Natural killer cell (primary cell): Measurements from ENCODE around the gene FTSJ3. TPM values are rescaled to one million over a fixed set of nuclear protein-coding genes. Genes with fewer than 3 reads are reported as not detected.
A peak's percentile ranks its signal among the peaks of the same experiment; 100 is the strongest.

Experiments used
- ATAC-seq, 3 donors: fragments of 150-1000 bp in 2 of 3; fragments of 200-7000 bp in 1 of 3; cut with Tn5 transposase; 1 replicate in 1 of 3; 2 replicates in 2 of 3; pipeline ENCODE4 v1.10.0; 2021; ENCODE audit warnings: mild to moderate bottlenecking in 2 of 3, moderate library complexity in 2 of 3
- DNase-seq, 2 donors: peaks; one replicate each; pipeline versions ENCODE4 v3.0.0 to v3.0.0-alpha.2; 2013 to 2021; ENCODE audit warnings: mixed read lengths in 1 of 2
- H3K27ac ChIP-seq: one replicate; pipeline ENCODE4 v1.5.1; 2013; ENCODE audit warnings: mild to moderate bottlenecking, low read length
- H3K27me3 ChIP-seq: one replicate; pipeline ENCODE4 v1.6.1; 2013; ENCODE audit warnings: low read length; ENCODE audit not compliant: control insufficient read depth, insufficient read depth
- H3K36me3 ChIP-seq: one replicate; pipeline ENCODE4 v1.6.1; 2013; ENCODE audit warnings: low read length; ENCODE audit not compliant: control insufficient read depth, insufficient read depth
- H3K4me1 ChIP-seq: one replicate; pipeline ENCODE4 v1.6.1; 2013; ENCODE audit warnings: low read length; ENCODE audit not compliant: control insufficient read depth, insufficient read depth
- H3K4me3 ChIP-seq: one replicate; pipeline ENCODE4 v1.5.1; 2013; ENCODE audit warnings: low read length
- H3K9me3 ChIP-seq: one replicate; pipeline ENCODE4 v1.6.1; 2013; ENCODE audit warnings: low read length; ENCODE audit not compliant: control insufficient read depth, insufficient read depth
- H3K27ac Mint-ChIP-seq, 2 donors: one replicate each; pipeline ENCODE4 v1.8.0; 2022; ENCODE audit warnings: mild to moderate bottlenecking in 2 of 2, mixed read lengths in 2 of 2, moderate library complexity in 1 of 2
- H3K27me3 Mint-ChIP-seq, 2 donors: one replicate each; pipeline ENCODE4 v1.8.0; 2022; ENCODE audit warnings: low read depth in 2 of 2, mixed read lengths in 2 of 2
- H3K36me3 Mint-ChIP-seq: one replicate; pipeline ENCODE4 v1.8.0; 2022; ENCODE audit warnings: mixed read lengths
- H3K4me1 Mint-ChIP-seq, 2 donors: one replicate each; pipeline ENCODE4 v1.8.0; 2022; ENCODE audit warnings: mixed read lengths in 2 of 2
- H3K4me3 Mint-ChIP-seq: one replicate; pipeline ENCODE4 v1.8.0; 2022; ENCODE audit warnings: mild to moderate bottlenecking, moderate library complexity, mixed read lengths
- H3K9me3 Mint-ChIP-seq, 2 donors: one replicate each; pipeline ENCODE4 v1.8.0; 2022; ENCODE audit warnings: mixed read lengths in 2 of 2
- WGBS: methylation state at CpG from one replicate; pipeline ENCODE4 v1.1.7; 2013; ENCODE audit warnings: missing lambda C conversion rate; ENCODE audit not compliant: insufficient coverage; 5-methylcytosine and 5-hydroxymethylcytosine counted together
- intact Hi-C: fragments of 100-400 bp; cut with micrococcal nuclease; formaldehyde crosslinking; loops from one replicate; pipeline ENCODE4 v1.14.2; 2022
- total RNA-seq, 4 donors: library from RNA; stranded (reverse); fragments of 120-200 nt in 1 of 4; gene quantifications; one replicate each; pipeline versions ENCODE4 v1.2.3 to v1.2.4, GENCODE V29; 2013 to 2022
- TF ChIP-seq, protein P1 (sequence below): fragments of 200-600 bp; IDR thresholded peaks from one replicate; pipeline ENCODE4 v1.8.0; 2022; ENCODE audit warnings: antibody characterized with exemption

Gene FTSJ3
- total RNA-seq, 3 donors from 2014 or later (not counting 1 experiment from before 2014, with no cell fraction given): 35.2 to 53.5 (median 51.6) TPM

DNA sequence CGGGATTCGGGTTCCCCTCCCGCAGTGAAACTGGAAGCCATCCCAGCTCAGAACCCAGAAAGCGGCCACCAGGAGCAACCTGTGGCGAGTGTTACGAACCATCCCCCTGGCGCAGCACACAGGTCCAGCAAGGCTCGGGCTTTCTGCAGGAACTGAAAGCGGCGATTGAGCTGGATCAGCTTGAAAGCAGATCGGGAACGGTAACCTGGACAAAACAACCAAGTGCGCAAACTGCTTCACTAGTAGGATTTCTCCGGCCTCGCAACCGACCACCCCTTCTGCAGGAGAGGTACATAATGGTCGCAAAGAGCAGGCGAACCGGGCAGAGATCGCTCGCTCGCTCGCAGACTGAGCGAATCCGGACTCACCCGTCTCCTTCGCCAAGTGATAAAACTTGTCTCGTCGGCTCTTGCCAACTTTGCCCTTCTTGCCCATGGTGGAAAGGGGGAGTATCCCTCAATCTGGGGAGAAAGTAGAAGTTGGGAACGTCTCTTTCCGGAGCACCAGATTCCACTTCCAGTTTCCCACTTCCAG, 928 bp downstream of the FTSJ3 start:
- peak overlapping the region; percentile 78 for H3K4me3 ChIP-seq
- no peaks in the 10 kb centered on the region for H3K27me3 ChIP-seq
- peaks cover 33% of the 10 kb centered on the region for H3K4me1 ChIP-seq
- H3K36me3 ChIP-seq: peaks cover 65% of the 10 kb centered on the region
- Mint-ChIP-seq H3K9me3 (no peaks in the 10 kb centered on the region), H3K27ac (peak overlapping the region; percentile 96 to 99), H3K4me3 (peak overlapping the region; percentile 99), H3K36me3 (peaks cover 15% of the 10 kb centered on the region), H3K4me1 (peaks cover 36 to 60% of the 10 kb centered on the region in 2 donors), H3K27me3 (no peaks in the 10 kb centered on the region)
- peak overlapping the region; percentile 91 for H3K27ac ChIP-seq
- intact Hi-C loops: loop anchor here (1.0 to 2.0 kb wide), 3 partner anchors 17 to 128 kb away; partner anchors contain the start of gene CCDC47
- WGBS: under 1% methylated on average over 31 of the region's 31 CpGs
- peak in 1 of 2 donors; percentile 36 for DNase-seq
- peak; percentile 6 to 13 (median 9) for ATAC-seq
- TF ChIP-seq, protein P1, sequence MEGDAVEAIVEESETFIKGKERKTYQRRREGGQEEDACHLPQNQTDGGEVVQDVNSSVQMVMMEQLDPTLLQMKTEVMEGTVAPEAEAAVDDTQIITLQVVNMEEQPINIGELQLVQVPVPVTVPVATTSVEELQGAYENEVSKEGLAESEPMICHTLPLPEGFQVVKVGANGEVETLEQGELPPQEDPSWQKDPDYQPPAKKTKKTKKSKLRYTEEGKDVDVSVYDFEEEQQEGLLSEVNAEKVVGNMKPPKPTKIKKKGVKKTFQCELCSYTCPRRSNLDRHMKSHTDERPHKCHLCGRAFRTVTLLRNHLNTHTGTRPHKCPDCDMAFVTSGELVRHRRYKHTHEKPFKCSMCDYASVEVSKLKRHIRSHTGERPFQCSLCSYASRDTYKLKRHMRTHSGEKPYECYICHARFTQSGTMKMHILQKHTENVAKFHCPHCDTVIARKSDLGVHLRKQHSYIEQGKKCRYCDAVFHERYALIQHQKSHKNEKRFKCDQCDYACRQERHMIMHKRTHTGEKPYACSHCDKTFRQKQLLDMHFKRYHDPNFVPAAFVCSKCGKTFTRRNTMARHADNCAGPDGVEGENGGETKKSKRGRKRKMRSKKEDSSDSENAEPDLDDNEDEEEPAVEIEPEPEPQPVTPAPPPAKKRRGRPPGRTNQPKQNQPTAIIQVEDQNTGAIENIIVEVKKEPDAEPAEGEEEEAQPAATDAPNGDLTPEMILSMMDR: no peak
- H3K9me3 ChIP-seq: no peaks in the 10 kb centered on the region

DNA sequence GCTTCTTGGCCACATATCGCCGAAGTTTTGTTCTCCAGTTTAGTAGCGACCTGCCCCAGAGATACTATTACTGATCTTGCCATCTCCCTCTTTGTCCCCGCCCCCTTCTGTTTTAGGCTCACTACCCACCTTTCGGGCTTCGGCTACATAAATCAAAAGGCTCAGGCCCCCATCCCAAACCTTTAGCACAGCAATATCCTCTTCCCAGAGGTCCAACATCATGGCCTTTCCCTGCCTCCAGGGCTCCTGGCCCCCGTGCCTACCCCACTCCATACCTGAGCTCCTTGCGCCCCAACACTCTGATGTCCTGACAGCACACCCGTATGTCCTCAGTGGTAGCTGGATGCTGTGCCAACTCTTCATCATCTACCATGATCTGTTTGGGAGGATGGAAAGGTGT, 3.1 kb downstream of the FTSJ3 start:
- H3K9me3 Mint-ChIP-seq: no peaks in the 10 kb centered on the region
- no peak overlapping the region for H3K27ac ChIP-seq
- TF ChIP-seq, protein P1: no peak
- no peak for DNase-seq
- no peaks in the 10 kb centered on the region for H3K27me3 ChIP-seq
- H3K36me3 Mint-ChIP-seq: peaks cover 15% of the 10 kb centered on the region
- peaks cover 38 to 60% of the 10 kb centered on the region in 2 donors for H3K4me1 Mint-ChIP-seq
- H3K36me3 ChIP-seq: peaks cover 62% of the 10 kb centered on the region
- 89% methylated on average over 7 of the region's 9 CpGs for WGBS
- H3K4me3 ChIP-seq: no peak overlapping the region
- intact Hi-C loops: no loop called here
- no peak overlapping the region for H3K4me3 Mint-ChIP-seq
- H3K9me3 ChIP-seq: no peaks in the 10 kb centered on the region
- no peak for ATAC-seq
- peaks cover 29% of the 10 kb centered on the region for H3K4me1 ChIP-seq
- peak overlapping the region; percentile 7 to 61 for H3K27ac Mint-ChIP-seq
- H3K27me3 Mint-ChIP-seq: no peaks in the 10 kb centered on the region

- no peak overlapping the region for H3K27ac ChIP-seq
- Mint-ChIP-seq H3K4me1 (peaks cover 38 to 55% of the 10 kb centered on the region in 2 donors), H3K27ac (peak overlapping the region; percentile 7 to 61), H3K4me3 (no peak overlapping the region), H3K27me3 (no peaks in the 10 kb centered on the region), H3K36me3 (peaks cover 21% of the 10 kb centered on the region), H3K9me3 (no peaks in the 10 kb centered on the region)
- no peak for DNase-seq
- H3K36me3 ChIP-seq: peaks cover 64% of the 10 kb centered on the region
- intact Hi-C loops: no loop called here
- H3K4me3 ChIP-seq: no peak overlapping the region
- no peaks in the 10 kb centered on the region for H3K9me3 ChIP-seq
- 92% methylated on average over 10 of the region's 13 CpGs for WGBS
- peaks cover 25% of the 10 kb centered on the region for H3K4me1 ChIP-seq
- no peak for ATAC-seq
- no peaks in the 10 kb centered on the region for H3K27me3 ChIP-seq
- TF ChIP-seq, protein P1: no peak
These were observed 3.7 kb downstream of the FTSJ3 start for GRCh38 chr17:63823659-63824331.
